ENCODE results near the gene USP25. TPM values are rescaled to one million over a fixed set of nuclear protein-coding genes. Genes with fewer than 3 reads are reported as not detected.

The USP25 gene
- total and polyA plus RNA-seq, 8 donors: 8.2 to 91.6 (median 25.5) TPM

- H3K27ac ChIP-seq: peak overlapping the region in 1 of 5 donors; percentile 69
Measured at GRCh38 chr21:15837645-15838044, 107.9 kb downstream of the USP25 start.

GRCh38 chr21:15839026-15839425, 109.2 kb downstream of the USP25 start:
- no peaks in the 10 kb centered on the region for H3K27me3 ChIP-seq
- peaks cover 3 to 63% (median 27%) of the 10 kb centered on the region in 4 donors for H3K36me3 ChIP-seq
- H3K4me3 ChIP-seq: no peak overlapping the region
- intact Hi-C loops (cut with DNase I; ENCODE audit: low total_unique reads): no loop called here
- no peak for DNase-seq
- TF ChIP-seq CTCF (IDR thresholded peaks at IDR 0.05) (no peak), EP300 (IDR thresholded peaks at IDR 0.05) (no peak), POLR2AphosphoS5 (IDR thresholded peaks at IDR 0.05) (no peak), POLR2A (IDR thresholded peaks at IDR 0.05) (no peak)
- peaks cover 0 to 12% (median 5%) of the 10 kb centered on the region in 4 donors for H3K4me1 ChIP-seq
- 95 to 100% (median 97%) methylated on average over 2 of the region's 2 CpGs for WGBS, 5 donors
- H3K27ac ChIP-seq: no peak overlapping the region
- H3K9me3 ChIP-seq: no peaks in the 10 kb centered on the region

More at GRCh38 chr21:15837645-15838044, 107.9 kb downstream of the USP25 start:
- H3K36me3 ChIP-seq: peaks cover 3 to 62% (median 28%) of the 10 kb centered on the region in 4 donors
- WGBS, 5 donors: 59 to 86% (median 77%) methylated on average over 4 of the region's 4 CpGs
- no peaks in the 10 kb centered on the region for H3K27me3 ChIP-seq
- DNase-seq: peak in 1 of 2 donors; percentile 29
- TF ChIP-seq POLR2AphosphoS5 (IDR thresholded peaks at IDR 0.05) (peak in 1 of 3 donors; percentile 31), CTCF (IDR thresholded peaks at IDR 0.05) (no peak)
- H3K4me3 ChIP-seq: no peak overlapping the region
- H3K4me1 ChIP-seq: peaks cover 0 to 12% (median 5%) of the 10 kb centered on the region in 4 donors
- no peaks in the 10 kb centered on the region for H3K9me3 ChIP-seq
- intact Hi-C loops (cut with DNase I; ENCODE audit: low total_unique reads): no loop called here

- intact Hi-C loops (cut with DNase I; ENCODE audit: low total_unique reads): no loop called here
- peaks cover 3 to 57% (median 26%) of the 10 kb centered on the region in 4 donors for H3K36me3 ChIP-seq
- WGBS, 5 donors: 88 to 96% (median 93%) methylated on average over 2 of the region's 2 CpGs
- H3K27me3 ChIP-seq: no peaks in the 10 kb centered on the region
- H3K4me1 ChIP-seq: peaks cover 0 to 12% (median 5%) of the 10 kb centered on the region in 4 donors
- no peaks in the 10 kb centered on the region for H3K9me3 ChIP-seq
- no peak for DNase-seq
- no peak overlapping the region for H3K4me3 ChIP-seq
- TF ChIP-seq POLR2A (IDR thresholded peaks at IDR 0.05) (no peak), EP300 (IDR thresholded peaks at IDR 0.05) (no peak)
- H3K27ac ChIP-seq: no peak overlapping the region
Measured at GRCh38 chr21:15839601-15840000, 109.8 kb downstream of the USP25 start.

- peaks cover 0 to 12% (median 5%) of the 10 kb centered on the region in 4 donors for H3K4me1 ChIP-seq
- no peaks in the 10 kb centered on the region for H3K27me3 ChIP-seq
- no peak for DNase-seq
- H3K36me3 ChIP-seq: peaks cover 3 to 49% (median 23%) of the 10 kb centered on the region in 4 donors
- intact Hi-C loops (cut with DNase I; ENCODE audit: low total_unique reads): no loop called here
- H3K9me3 ChIP-seq: no peaks in the 10 kb centered on the region
- H3K4me3 ChIP-seq: no peak overlapping the region
- H3K27ac ChIP-seq: no peak overlapping the region
- 82 to 87% (median 85%) methylated on average over 3 of the region's 3 CpGs for WGBS, 5 donors
- no peak for TF ChIP-seq POLR2AphosphoS5 (IDR thresholded peaks at IDR 0.05)
- no peak for TF ChIP-seq CTCF (IDR thresholded peaks at IDR 0.05)
- no peak for TF ChIP-seq POLR2A (IDR thresholded peaks at IDR 0.05)
- TF ChIP-seq EP300 (IDR thresholded peaks at IDR 0.05): no peak
Measured at GRCh38 chr21:15840406-15840805, 110.6 kb downstream of the USP25 start.

- no peak overlapping the region for H3K4me3 ChIP-seq
- H3K27ac ChIP-seq: no peak overlapping the region
- WGBS, 5 donors: 70 to 77% (median 73%) methylated on average over 3 of the region's 3 CpGs
Measured at GRCh38 chr21:15841856-15842564, 112.2 kb downstream of the USP25 start.

More at GRCh38 chr21:15841856-15842564, 112.2 kb downstream of the USP25 start:
- TF ChIP-seq POLR2AphosphoS5 (IDR thresholded peaks at IDR 0.05) (no peak), POLR2A (IDR thresholded peaks at IDR 0.05) (no peak), EP300 (IDR thresholded peaks at IDR 0.05) (no peak), CTCF (IDR thresholded peaks at IDR 0.05) (no peak)
- no peaks in the 10 kb centered on the region for H3K9me3 ChIP-seq
- H3K27me3 ChIP-seq: no peaks in the 10 kb centered on the region
- peaks cover 0 to 17% (median 5%) of the 10 kb centered on the region in 4 donors for H3K4me1 ChIP-seq
- peaks cover 3 to 41% (median 23%) of the 10 kb centered on the region in 4 donors for H3K36me3 ChIP-seq
- DNase-seq: no peak
- intact Hi-C loops (cut with DNase I; ENCODE audit: low total_unique reads): no loop called here
